K562 (cell line): ENCODE measurements around the gene NRXN3. TPM values are rescaled to one million over a fixed set of nuclear protein-coding genes. Genes with fewer than 3 reads are reported as not detected.

ENCODE experiments used
- ATAC-seq: fragments of 200-7000 bp; cut with Tn5 transposase; 3 replicates; pipeline ENCODE4 v1.9.1; 2020; ENCODE audit warnings: moderate library complexity
- BruUV-seq: library from RNA; stranded (reverse); fragments of 400-500 nt; replicated peaks from 2 replicates; lab custom pipeline; 2021; lab: Mats Ljungman, UMichigan
- CTCF ChIA-PET: fragments of 300-600 bp; formaldehyde crosslinking; extraction: SDS; loops from one replicate; lab custom pipeline; 2021; ENCODE audit warnings: low intra/inter-chr PET ratio; lab: Yijun Ruan, JAX
- POLR2A ChIA-PET: fragments of 300-600, 350-650 bp; sonication (Branson Sonifier 250); formaldehyde crosslinking; extraction: SDS; loops from one replicate; lab custom pipeline; 2021; ENCODE audit warnings: antibody characterized with exemption, inconsistent platforms; lab: Yijun Ruan, JAX
- DNase-seq, 4 experiments: peaks; one replicate each; pipeline versions ENCODE4 v3.0.0 to v3.0.0-alpha.2; 2011 to 2018; ENCODE audit warnings: low spot score in 3 of 4, mixed read lengths in 3 of 4; ENCODE audit errors: extremely low read depth in 1 of 4
- FAIRE-seq: peaks from 2 replicates; lab custom pipeline; 2011; peaks lifted over from hg19 to GRCh38; lab: Jason Lieb, UNC
- H2AFZ ChIP-seq: 2 replicates; pipeline ENCODE4 v1.6.0; 2011; ENCODE audit warnings: low read depth, low read length, control low read depth, inconsistent platforms
- H3K27ac ChIP-seq: fragments of 200-600 bp; 3 replicates; pipeline ENCODE4 v1.8.0; 2011; ENCODE audit warnings: low read depth, mild to moderate bottlenecking, control low read depth, inconsistent platforms, low read length, moderate library complexity, mixed read lengths; ENCODE audit errors: extremely low read depth
- H3K27me3 ChIP-seq, 2 experiments: fragments of 300-600 bp in 1 of 2; 2 replicates in 1 of 2; 3 replicates in 1 of 2; pipeline versions ENCODE4 v1.6.0 to v1.8.0; 2011; ENCODE audit warnings: inconsistent platforms in 2 of 2, low read length in 2 of 2, mild to moderate bottlenecking in 1 of 2, mixed read lengths in 1 of 2, moderate library complexity in 1 of 2; ENCODE audit not compliant: control insufficient read depth in 2 of 2, insufficient read depth in 2 of 2
- H3K36me3 ChIP-seq: fragments of 300-600 bp; 3 replicates; pipeline ENCODE4 v1.8.0; 2011; ENCODE audit warnings: mild to moderate bottlenecking, low read length, inconsistent platforms; ENCODE audit not compliant: control insufficient read depth, insufficient read depth
- H3K4me1 ChIP-seq, 2 experiments: fragments of 200-600 bp in 1 of 2; replicated peaks in 1 of 2; 2 replicates in 1 of 2; 3 replicates in 1 of 2; pipeline versions ENCODE4 v1.5.1 to v1.8.0; 2011; ENCODE audit warnings: inconsistent platforms in 2 of 2, low read length in 2 of 2, mild to moderate bottlenecking in 1 of 2, mixed read lengths in 1 of 2, moderate library complexity in 1 of 2; ENCODE audit not compliant: control insufficient read depth in 2 of 2, insufficient read depth in 2 of 2
- H3K4me2 ChIP-seq: 2 replicates; pipeline ENCODE4 v1.6.1; 2011; ENCODE audit warnings: low read length, control low read depth, inconsistent platforms, mixed read lengths; ENCODE audit not compliant: insufficient read depth
- H3K4me3 ChIP-seq: fragments of 200-600 bp; sonication (generic), shearing (Covaris generic); 2 replicates; pipeline ENCODE4 v1.5.1; 2016; ENCODE audit warnings: control low read depth, inconsistent platforms
- H3K79me2 ChIP-seq: fragments of 200-600 bp; 3 replicates; pipeline ENCODE4 v1.8.0; 2011; ENCODE audit warnings: low read length, inconsistent platforms; ENCODE audit not compliant: control insufficient read depth, insufficient read depth
- H3K9ac ChIP-seq, 2 experiments: 2 replicates each; pipeline versions ENCODE4 v1.6.0 to v1.6.1; 2011; ENCODE audit warnings: low read depth in 2 of 2, low read length in 2 of 2, control low read depth in 1 of 2, inconsistent platforms in 1 of 2, mild to moderate bottlenecking in 1 of 2, mixed read lengths in 1 of 2; ENCODE audit not compliant: insufficient read depth in 1 of 2
- H3K9me1 ChIP-seq: one replicate; pipeline ENCODE4 v1.6.0; 2011; ENCODE audit warnings: inconsistent platforms, mild to moderate bottlenecking, low read length, moderate library complexity; ENCODE audit not compliant: control insufficient read depth, insufficient read depth
- H3K9me3 ChIP-seq: replicated peaks from 2 replicates; pipeline ENCODE4 v1.5.1; 2011; ENCODE audit warnings: low read depth, low read length, inconsistent platforms; ENCODE audit not compliant: control insufficient read depth, insufficient read depth
- H4K20me1 ChIP-seq: replicated peaks from 2 replicates; pipeline ENCODE4 v1.6.1; 2011; ENCODE audit warnings: low read length, inconsistent platforms, mixed read lengths; ENCODE audit not compliant: control insufficient read depth, insufficient read depth
- BHLHE40 ChIP-seq: IDR thresholded peaks from 2 replicates; pipeline ENCODE4 v1.6.1; 2011; ENCODE audit warnings: low read length, improper control_type of control experiment
- ERF ChIP-seq: fragments of 450-650 bp; formaldehyde crosslinking; IDR thresholded peaks from 2 replicates; pipeline ENCODE4 v1.4.0; 2020; ENCODE audit warnings: mild to moderate bottlenecking, mixed read lengths
- MLX ChIP-seq, 2 experiments: fragments of 450-650 bp in 1 of 2; sonication (generic) in 1 of 2; formaldehyde crosslinking; conservative IDR thresholded peaks; 2 replicates each; pipeline versions ENCODE4 v1.4.0 to v1.8.1; 2020 to 2022; ENCODE audit warnings: mild to moderate bottlenecking in 1 of 2, missing genetic modification reagents in 1 of 2
- NFRKB ChIP-seq: fragments of 450-650 bp; IDR thresholded peaks from 2 replicates; pipeline ENCODE4 v1.6.1; 2016; ENCODE audit warnings: low read depth
- PCBP1 ChIP-seq: fragments of 200-400 bp; formaldehyde crosslinking; IDR thresholded peaks from 2 replicates; pipeline ENCODE4 v1.6.1; 2018; ENCODE audit warnings: mild to moderate bottlenecking, low read depth, low read length; ENCODE audit not compliant: poor library complexity, severe bottlenecking
- RBM14 ChIP-seq: fragments of 200-400 bp; formaldehyde crosslinking; IDR thresholded peaks from 2 replicates; pipeline ENCODE4 v1.6.1; 2018; ENCODE audit warnings: low read depth, mild to moderate bottlenecking, low read length, moderate library complexity, borderline replicate concordance; ENCODE audit not compliant: insufficient read depth
- SLC30A9 ChIP-seq: fragments of 250-450 bp; sonication (Bioruptor Pico); IDR thresholded peaks from 2 replicates; pipeline ENCODE4 v1.8.0; 2022; ENCODE audit warnings: mild to moderate bottlenecking, moderate library complexity
- TCF7L2 ChIP-seq: fragments of 150-350 bp; IDR thresholded peaks from 2 replicates; pipeline ENCODE4 v1.6.1; 2016; ENCODE audit warnings: low read depth, mild to moderate bottlenecking, low read length, moderate library complexity
- THRA ChIP-seq: fragments of 450-650 bp; IDR thresholded peaks from 2 replicates; pipeline ENCODE4 v1.6.1; 2017; ENCODE audit warnings: mild to moderate bottlenecking, moderate library complexity
- ZBTB7A ChIP-seq: IDR thresholded peaks from 2 replicates; pipeline ENCODE4 v1.6.1; 2011; ENCODE audit warnings: low read depth, mild to moderate bottlenecking, low read length, moderate library complexity, borderline replicate concordance; ENCODE audit not compliant: control insufficient read depth
- ZNF12 ChIP-seq: sonication (generic); formaldehyde crosslinking; IDR thresholded peaks from 2 replicates; pipeline ENCODE4 v1.4.0; 2020; ENCODE audit warnings: mild to moderate bottlenecking, missing genetic modification reagents
- ZNF175 ChIP-seq: fragments of 200-800 bp; sonication (Bioruptor generic); IDR thresholded peaks from 2 replicates; pipeline ENCODE4 v1.6.1; 2016; ENCODE audit warnings: low read depth, mild to moderate bottlenecking, missing genetic modification characterization, missing compliant biosample characterization
- ZNF280A ChIP-seq: fragments of 450-650 bp; IDR thresholded peaks from 2 replicates; pipeline ENCODE4 v1.6.1; 2018; ENCODE audit warnings: mild to moderate bottlenecking, low read depth; ENCODE audit not compliant: partially characterized antibody
- ZSCAN29 ChIP-seq: fragments of 450-650 bp; IDR thresholded peaks from 2 replicates; pipeline ENCODE4 v1.6.1; 2017
- WGBS: fragments of 100-300 bp; shearing (Covaris generic); methylation state at CpG from one replicate; pipeline ENCODE4 v1.1.6; 2016; ENCODE audit warnings: low coverage, mixed read lengths; ENCODE audit not compliant: insufficient coverage; ENCODE audit errors: missing lambda C conversion rate; 5-methylcytosine and 5-hydroxymethylcytosine counted together
- in situ Hi-C: fragments of 300-500 bp; cut with MboI; formaldehyde crosslinking; loops from 4 replicates; pipeline ENCODE4 v1.15.0; 2018; ENCODE audit warnings: inconsistent platforms, mixed read lengths
- intact Hi-C: fragments of 100-400 bp; cut with micrococcal nuclease; formaldehyde crosslinking; loops from 2 replicates; pipeline ENCODE4 v1.14.2; 2022
- polyA plus RNA-seq, 8 experiments: library from polyadenylated mRNA; depleted of rRNA in 4 of 8; stranded (reverse) in 5 of 8; unstranded in 3 of 8; fragments of >200 nt; fragmentation: Nextera tagmentation in 2 of 8; fragmentation: Illumina TruSeq in 1 of 8; extraction: Ambion mirVana in 2 of 8; extraction: Trizol in 1 of 8; gene quantifications; 2 replicates each; pipeline versions ENCODE4 v1.2.1 to v1.2.3, GENCODE V29; 2011 to 2014; ENCODE audit warnings: inconsistent platforms in 1 of 8, missing spikeins in 1 of 8
- total RNA-seq, 7 experiments: library from RNA; depleted of rRNA in 6 of 7; stranded (reverse); fragments of >200 nt in 6 of 7; fragmentation: Illumina TruSeq in 2 of 7; extraction: Trizol in 2 of 7; gene quantifications; 2 replicates each; pipeline versions ENCODE4 v1.2.1 to v1.2.3, GENCODE V29; 2011 to 2021; ENCODE audit warnings: low replicate concordance in 1 of 7

Gene NRXN3
- total and polyA plus RNA-seq, 9 of the 15 experiments (the other 6 are each of a cell fraction or from before 2014, with no cell fraction given), result 0.09 TPM; not detected in 8

GRCh38 chr14:79569072-79569471 is 1398.9 kb downstream of the NRXN3 start:
- FAIRE-seq (no peak), DNase-seq (no peak), ATAC-seq (no peak)
- intact Hi-C loops, result no loop called here
- no peaks in the 10 kb centered on the region for H3K9me1 ChIP-seq
- POLR2A ChIA-PET, result no interaction called here
- WGBS, result 0% methylated on average over 2 of the region's 2 CpGs
- H3K36me3 ChIP-seq, result no peaks in the 10 kb centered on the region
- H4K20me1 ChIP-seq, result no peaks in the 10 kb centered on the region
- CTCF ChIA-PET, result no interaction called here
- no peaks in the 10 kb centered on the region for H3K79me2 ChIP-seq
- no TSS peak for BruUV-seq
- no peak for TF ChIP-seq TCF7L2
- no peak for TF ChIP-seq ERF (CRISPR knock-in tag)
- TF ChIP-seq ZNF175 (CRISPR knock-in tag), result no peak
- TF ChIP-seq ZNF280A, result no peak
- no peak for TF ChIP-seq BHLHE40
- TF ChIP-seq ZNF12 (CRISPR knock-in tag), result no peak
- TF ChIP-seq ZBTB7A, result no peak
- no peak for TF ChIP-seq THRA
- TF ChIP-seq RBM14, result no peak
- no peak for TF ChIP-seq MLX (CRISPR knock-in tag; conservative IDR thresholded peaks at IDR 0.05)
- no peak for TF ChIP-seq SLC30A9 (CRISPR knock-in tag)
- TF ChIP-seq PCBP1, result no peak
- no peak for TF ChIP-seq NFRKB
- TF ChIP-seq ZSCAN29, result no peak
- H3K4me2 ChIP-seq, result no peak overlapping the region
- no peaks in the 10 kb centered on the region for H3K27me3 ChIP-seq
- no peak overlapping the region for H3K9ac ChIP-seq
- in situ Hi-C loops, result no loop called here
- H3K4me3 ChIP-seq, result no peak overlapping the region
- no peak overlapping the region for H2AFZ ChIP-seq
- no peak overlapping the region for H3K27ac ChIP-seq
- H3K9me3 ChIP-seq, result no peaks in the 10 kb centered on the region
- H3K4me1 ChIP-seq, result no peaks in the 10 kb centered on the region
